ENCODE measurements around the gene SLC25A10. TPM values are rescaled to one million over a fixed set of nuclear protein-coding genes. Genes with fewer than 3 reads are reported as not detected.

The SLC25A10 gene
- total and polyA plus RNA-seq, 2 of the 8 experiments (the other 6 are each of a cell fraction or from before 2014, with no cell fraction given) = 22.2 to 43.0 TPM

- H3K4me2 ChIP-seq (ENCODE audit: insufficient read depth in 1 of 2, low read depth in 2 of 2, low read length in 2 of 2) = no peak overlapping the region
- H4K8ac ChIP-seq (ENCODE audit: extremely low read depth, insufficient read depth, low read length) = peak overlapping the region; percentile 51; the same call in 1 of the 2 replicates
- DNase-seq (ENCODE audit: low read depth in 1 of 2, low spot score in 2 of 2) = no peak
- WGBS, 2 experiments (ENCODE audit: extremely low coverage in 1 of 2, insufficient coverage in 1 of 2, insufficient read length in 1 of 2, insufficient replicate concordance in 2 of 2, low coverage in 1 of 2, low lambda C conversion rate in 2 of 2, missing lambda C conversion rate in 1 of 2) = 94% methylated on average over 23 of the region's 32 CpGs; no CpG with 5 or more reads in 1 of the 2 experiments
- H3K9ac ChIP-seq (replicated peaks in 1 of 4; ENCODE audit: extremely low read depth in 1 of 4, low read depth in 3 of 4, low read length in 3 of 4) = no peak overlapping the region; a peak in 1 of 7 replicates
- H3K23me2 ChIP-seq (ENCODE audit: low read depth, low read length) = peaks cover 20% of the 10 kb centered on the region
- H2BK120ac ChIP-seq (replicated peaks; ENCODE audit: low read depth, low read length) = no peak overlapping the region
- no peak overlapping the region for H3K23ac ChIP-seq (ENCODE audit: insufficient read length)
- CTCF ChIA-PET (ENCODE audit: partially characterized antibody) = interaction anchor here (0.6 to 2.5 kb wide), 11 partner anchors 10 to 154 kb away, joined by 3 to 13 read pairs (median 4); partner anchors contain the start of gene MRPL12
- no peaks in the 10 kb centered on the region for H3K9me3 ChIP-seq (ENCODE audit: insufficient read depth in 2 of 2, low read depth in 1 of 2, low read length in 1 of 2)
- H3K4me1 ChIP-seq (replicated peaks in 1 of 4; ENCODE audit: control insufficient read depth in 3 of 4, insufficient read depth in 4 of 4, low read length in 3 of 4) = peaks cover 0 to 21% (median 16%) of the 10 kb centered on the region in 4 experiments; a peak in 5 of 7 replicates
- H3K36me3 ChIP-seq (ENCODE audit: control insufficient read depth in 2 of 4, insufficient read depth in 4 of 4, low read length in 3 of 4) = peaks cover 0 to 9% (median 0%) of the 10 kb centered on the region in 4 experiments; a peak in 3 of 8 replicates
- H3K4ac ChIP-seq (replicated peaks; ENCODE audit: insufficient read length, low read depth, low read length) = no peak overlapping the region
- H3K56ac ChIP-seq (replicated peaks; ENCODE audit: insufficient read length, low read depth, low read length) = no peak overlapping the region
- no peak overlapping the region for H2AFZ ChIP-seq (ENCODE audit: low read length)
- POLR2A ChIA-PET (ENCODE audit: partially characterized antibody) = interaction anchor here (0.8 to 25.9 kb wide), 6 partner anchors 7 to 216 kb away, joined by 3 to 436 read pairs (median 176); partner anchors contain the start of genes ARL16, HGS, MRPL12 and SLC25A10
- no peak overlapping the region for H3K4me3 ChIP-seq (ENCODE audit: extremely low read depth in 1 of 4, insufficient read depth in 2 of 4, low read depth in 3 of 4, low read length in 4 of 4)
- H4K5ac ChIP-seq (ENCODE audit: insufficient read length, low read depth, low read length) = no peak overlapping the region
- peak overlapping the region; percentile 27 for H4K91ac ChIP-seq (replicated peaks; ENCODE audit: insufficient read length, low read length)
- H2AK5ac ChIP-seq (ENCODE audit: low read depth, low read length) = no peak overlapping the region
- no peaks in the 10 kb centered on the region; a peak in 2 of 7 replicates for H3K27me3 ChIP-seq (replicated peaks in 1 of 4; ENCODE audit: control insufficient read depth in 3 of 4, extremely low read depth in 1 of 4, insufficient read depth in 3 of 4, low read length in 3 of 4)
- no peak overlapping the region for H2BK20ac ChIP-seq (ENCODE audit: low read length)
- no peak overlapping the region for H2BK15ac ChIP-seq (ENCODE audit: low read length)
- no peak overlapping the region for H2BK12ac ChIP-seq (ENCODE audit: low read depth, low read length)
- peaks cover 3 to 10% of the 10 kb centered on the region in 2 experiments for H4K20me1 ChIP-seq (replicated peaks in 1 of 2; ENCODE audit: control insufficient read depth in 1 of 2, insufficient read depth in 2 of 2, low read length in 2 of 2)
- H3K14ac ChIP-seq (ENCODE audit: insufficient read length) = no peak overlapping the region
- FAIRE-seq = no peak
- H3K27ac ChIP-seq (ENCODE audit: low read depth, low read length) = no peak overlapping the region
- no peak overlapping the region for H2BK5ac ChIP-seq (ENCODE audit: low read depth, low read length)
- H3K18ac ChIP-seq (ENCODE audit: extremely low read depth, low read length) = no peak overlapping the region
- peaks cover 0 to 7% of the 10 kb centered on the region in 2 experiments; a peak in 1 of 4 replicates for H3K79me2 ChIP-seq (ENCODE audit: control insufficient read depth in 1 of 2, insufficient read depth in 2 of 2, low read length in 2 of 2)
- peaks cover 8% of the 10 kb centered on the region; the same call in 1 of the 2 replicates for H3K79me1 ChIP-seq (ENCODE audit: low read depth, low read length)
- no peak for TF ChIP-seq FOSL1 (IDR thresholded peaks at IDR 0.05; ENCODE audit: insufficient read depth, low read depth, low read length)
- TF ChIP-seq TCF12 (IDR thresholded peaks at IDR 0.05; ENCODE audit: low read depth, low read length) = no peak
- TF ChIP-seq PHF8 (conservative IDR thresholded peaks at IDR 0.05; ENCODE audit: low read depth, low read length) = no peak
- TF ChIP-seq, protein P1, sequence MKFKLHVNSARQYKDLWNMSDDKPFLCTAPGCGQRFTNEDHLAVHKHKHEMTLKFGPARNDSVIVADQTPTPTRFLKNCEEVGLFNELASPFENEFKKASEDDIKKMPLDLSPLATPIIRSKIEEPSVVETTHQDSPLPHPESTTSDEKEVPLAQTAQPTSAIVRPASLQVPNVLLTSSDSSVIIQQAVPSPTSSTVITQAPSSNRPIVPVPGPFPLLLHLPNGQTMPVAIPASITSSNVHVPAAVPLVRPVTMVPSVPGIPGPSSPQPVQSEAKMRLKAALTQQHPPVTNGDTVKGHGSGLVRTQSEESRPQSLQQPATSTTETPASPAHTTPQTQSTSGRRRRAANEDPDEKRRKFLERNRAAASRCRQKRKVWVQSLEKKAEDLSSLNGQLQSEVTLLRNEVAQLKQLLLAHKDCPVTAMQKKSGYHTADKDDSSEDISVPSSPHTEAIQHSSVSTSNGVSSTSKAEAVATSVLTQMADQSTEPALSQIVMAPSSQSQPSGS (IDR thresholded peaks at IDR 0.05; ENCODE audit: low read length) = no peak
- TF ChIP-seq GTF2F1 (IDR thresholded peaks at IDR 0.05; ENCODE audit: borderline replicate concordance, low read depth, low read length) = no peak
- no peak for TF ChIP-seq SIN3A (conservative IDR thresholded peaks at IDR 0.05 in 1 of 2, IDR thresholded peaks at IDR 0.05 in 1 of 2; ENCODE audit: low read depth in 1 of 2, low read length in 2 of 2)
- no peak for TF ChIP-seq EGR1 (IDR thresholded peaks at IDR 0.05; ENCODE audit: borderline replicate concordance, low read depth, low read length)
- no peak for TF ChIP-seq POLR2AphosphoS5 (IDR thresholded peaks at IDR 0.05; ENCODE audit: low read depth, low read length)
- no peak for TF ChIP-seq E2F6 (IDR thresholded peaks at IDR 0.05)
These were observed 3.2 kb downstream of the SLC25A10 start for GRCh38 chr17:81715107-81715871.

All from H1 (cell line).